COR-L47 (cell line): Measurements from ENCODE around the gene HYAL2.

Source experiments
- DNase-seq: peaks from one replicate; lab custom pipeline; 2025; lab: John Stamatoyannopoulos, UW

The HYAL2 gene

DNA sequence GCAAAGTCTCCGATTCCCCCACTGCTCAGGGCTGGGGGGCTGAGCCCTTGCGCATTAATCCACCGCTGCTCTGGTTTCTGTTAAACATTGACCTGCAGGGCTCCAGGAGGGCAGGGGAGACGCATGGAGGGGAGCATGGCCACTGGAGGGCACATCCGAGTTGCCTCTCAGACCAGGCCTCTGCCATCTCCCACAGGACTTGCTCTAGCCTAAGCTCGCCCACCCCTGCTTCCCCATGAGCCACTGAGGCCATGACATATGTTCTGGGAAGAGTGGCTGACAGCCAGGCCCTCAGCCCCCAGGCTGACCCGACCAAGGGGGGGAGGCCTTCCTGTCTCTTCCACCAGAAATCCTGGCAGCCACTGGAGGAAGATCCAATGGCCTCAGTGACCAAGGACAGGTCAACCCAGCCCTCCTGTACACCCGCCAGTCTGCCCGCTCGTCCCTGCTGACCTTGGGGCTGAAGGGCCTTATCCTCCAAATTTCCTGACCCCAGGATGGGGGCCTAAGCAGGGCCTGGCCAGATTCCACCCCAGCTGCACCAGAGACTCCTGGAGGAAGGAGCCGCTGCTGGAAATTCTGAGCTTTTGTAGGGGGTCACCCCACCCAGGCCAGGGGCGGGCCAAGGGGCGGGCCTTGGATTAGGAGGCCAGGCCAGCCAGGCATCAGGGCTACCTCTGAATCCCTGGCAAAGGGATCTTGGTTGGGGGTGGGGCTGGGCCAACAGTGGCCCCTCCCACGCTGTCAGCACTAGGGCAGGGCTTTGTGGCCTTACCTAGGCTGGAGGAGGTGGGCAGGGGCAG, 19.3 kb downstream of the HYAL2 start, which contains the start of gene HYAL1:
HYAL1 (minus strand) TSS at position 562 of the 803 bp plus-strand sequence. CDS start 618 bp downstream, outside the sequence.
- no peak for DNase-seq

GRCh38 chr3:50302095-50303012, 20.2 kb downstream of the HYAL2 start:
- no peak for DNase-seq

- no peak for DNase-seq
Observed at GRCh38 chr3:50300681-50301254, 21.8 kb downstream of the HYAL2 start.

GRCh38 chr3:50299929-50300680, 22.4 kb downstream of the HYAL2 start:
- no peak for DNase-seq

GRCh38 chr3:50299638-50299928, 23.0 kb downstream of the HYAL2 start:
- no peak for DNase-seq

- DNase-seq, result peak; percentile 91
Observed at GRCh38 chr3:50298836-50299637, 23.5 kb downstream of the HYAL2 start, which contains the start of the genes HYAL3 and NAA80. Gene HYAL3, minus strand, starts transcription at chr3:50299405. Its CDS starts 3,803 bp downstream, at chr3:50295602. Gene NAA80, minus strand, starts transcription at chr3:50299405. Its CDS starts 1,942 bp downstream, at chr3:50297463.

GRCh38 chr3:50297896-50298725, 24.4 kb downstream of the HYAL2 start:
- no peak for DNase-seq

- no peak for DNase-seq
Observed at GRCh38 chr3:50297384-50297775, 25.2 kb downstream of the HYAL2 start.

GRCh38 chr3:50296721-50297383, 25.7 kb downstream of the HYAL2 start:
- DNase-seq, result no peak

- DNase-seq, result no peak
Observed at GRCh38 chr3:50295553-50296431, 26.8 kb downstream of the HYAL2 start.

DNA sequence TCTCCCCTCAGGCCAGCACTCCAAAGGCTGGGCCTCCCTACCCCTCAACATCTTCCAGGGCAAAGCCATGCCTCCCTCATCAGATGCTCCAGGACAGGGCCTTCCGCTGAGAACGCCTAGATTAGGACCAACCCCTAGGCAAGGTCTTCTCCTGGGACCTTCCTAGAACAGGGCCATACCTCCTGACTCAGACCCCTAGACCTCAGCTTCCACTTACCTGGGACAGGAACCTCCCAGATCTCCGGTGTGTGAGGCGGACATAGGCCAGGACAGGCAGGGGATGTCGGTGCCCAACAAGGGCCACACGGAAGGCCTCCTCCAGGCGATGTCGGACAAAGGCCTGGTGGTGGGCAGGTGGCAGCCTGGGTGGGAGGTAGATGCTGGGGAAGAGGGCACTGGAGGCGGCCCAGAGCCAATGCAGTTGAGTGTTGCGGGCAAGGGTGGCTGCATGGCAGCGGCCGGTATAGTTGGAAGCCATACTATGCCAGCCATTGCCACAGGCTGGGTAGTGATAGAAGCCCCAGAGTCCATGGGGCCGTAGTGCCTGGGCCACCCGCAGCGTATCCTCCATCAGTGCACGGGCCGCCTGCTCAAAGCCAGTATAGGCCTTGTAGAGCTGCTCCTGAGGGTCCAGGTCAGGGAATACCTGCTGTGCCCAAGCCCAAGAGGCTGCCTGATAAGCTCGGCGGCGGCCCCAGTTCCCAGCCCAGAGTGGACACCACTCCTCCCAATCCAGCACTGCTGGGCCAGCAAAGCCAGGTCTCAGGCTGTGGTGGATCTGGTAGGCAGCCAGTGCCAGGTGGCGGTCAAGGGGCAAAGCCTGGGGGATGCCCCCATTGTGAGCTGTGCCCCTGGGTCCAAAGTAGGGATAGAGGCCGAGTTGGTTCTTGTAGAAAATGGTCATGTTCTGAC, 27.8 kb downstream of the HYAL2 start:
- no peak for DNase-seq

GRCh38 chr3:50294089-50294488, 28.5 kb downstream of the HYAL2 start:
- DNase-seq, result no peak

GRCh38 chr3:50293079-50293801, 29.3 kb downstream of the HYAL2 start:
- no peak for DNase-seq

DNA sequence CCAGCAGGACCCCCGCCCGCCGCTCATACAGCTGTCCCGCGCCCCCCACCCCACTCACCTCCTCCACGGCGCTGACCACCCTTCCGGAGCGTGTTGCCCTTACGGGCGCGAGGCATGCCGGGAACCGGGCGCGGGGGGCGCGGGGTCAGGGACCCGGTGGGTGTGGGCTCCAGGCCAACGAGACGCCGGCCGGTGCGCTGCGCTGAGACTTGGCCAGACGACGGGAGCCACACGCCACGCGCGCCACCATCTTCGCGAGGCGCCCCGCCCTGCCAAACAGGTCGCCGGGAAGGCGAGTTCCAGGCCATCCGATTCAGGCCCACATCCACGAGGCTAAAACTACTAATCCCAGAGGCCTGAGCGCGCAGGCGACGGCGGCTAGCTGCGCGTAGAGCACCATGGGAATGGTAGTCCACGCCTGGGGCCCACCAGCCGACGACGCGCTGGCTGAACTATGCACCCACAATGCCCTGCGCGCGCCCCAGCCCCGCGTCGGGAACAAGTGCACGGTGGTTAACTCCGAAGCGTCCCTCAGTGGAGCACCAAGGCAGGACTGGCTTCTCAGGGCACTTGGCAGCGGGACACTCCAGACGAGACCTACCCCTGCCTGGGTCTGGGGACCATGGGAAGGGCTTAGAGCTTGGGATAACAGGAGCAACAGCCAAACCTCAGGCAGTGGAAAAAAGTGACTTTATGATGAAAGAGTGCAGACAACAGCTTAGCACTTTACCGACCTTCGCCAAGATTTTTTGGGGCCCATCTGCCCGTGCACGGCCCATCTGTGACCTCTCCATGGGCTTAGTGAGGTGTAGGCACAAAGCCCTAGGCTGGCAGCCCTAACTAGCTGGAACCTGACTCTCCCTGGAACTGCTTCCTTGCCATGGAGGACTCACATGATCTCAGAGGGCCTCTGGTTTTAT, 30.1 kb downstream of the HYAL2 start, which contains the start of gene IFRD2:
IFRD2 (minus strand) TSS at position 271 of the 920 bp plus-strand sequence; CDS start at position 116, 155 bp downstream.
- DNase-seq, result peak; percentile 91

DNA sequence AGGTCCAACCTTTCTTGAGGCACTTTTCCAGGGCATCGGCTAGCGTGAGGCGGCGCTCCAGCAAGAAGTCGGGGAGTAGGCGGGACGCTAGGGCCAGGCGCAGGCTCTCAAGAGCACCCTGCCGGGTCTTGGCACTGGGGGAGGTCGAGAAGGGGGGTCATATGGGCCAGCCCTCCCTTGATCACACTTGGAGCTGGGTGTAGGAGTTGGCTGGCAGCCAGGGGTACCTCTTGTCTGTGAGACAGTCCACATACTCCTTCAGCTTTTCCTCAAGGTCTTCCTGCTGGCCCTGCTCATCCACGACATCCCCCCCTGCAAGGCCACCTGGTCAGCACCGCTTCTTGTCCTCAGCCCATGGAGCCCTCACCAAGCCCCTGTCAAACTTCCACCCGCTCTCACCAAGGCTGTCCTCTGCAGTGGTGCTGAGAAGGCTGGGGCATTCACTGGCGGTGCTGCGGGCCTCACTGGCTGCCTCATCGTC, 32.3 kb downstream of the HYAL2 start:
- DNase-seq, result no peak
